Immature natural killer cell (primary cell): Measurements from ENCODE around the gene CARD19. TPM values are rescaled to one million over a fixed set of nuclear protein-coding genes. Genes with fewer than 3 reads are reported as not detected.
"Not testable (repeated sequence)": the region's sequence is repeated elsewhere in the genome, so short reads cannot be mapped to it uniquely, and the experiment has no call there.

Source experiments
- DNase-seq, 3 donors: peaks; one replicate each; pipeline ENCODE4 v3.0.0; 2022; ENCODE audit warnings: mixed read lengths in 1 of 3
- H3K27ac Mint-ChIP-seq, 6 donors: one replicate each; pipeline ENCODE4 v1.8.0; 2020; ENCODE audit warnings: mixed read lengths in 6 of 6, mild to moderate bottlenecking in 5 of 6, inconsistent platforms in 4 of 6, moderate library complexity in 3 of 6
- H3K27me3 Mint-ChIP-seq, 3 donors: one replicate each; pipeline ENCODE4 v1.8.0; 2020 to 2021; ENCODE audit warnings: low read depth in 3 of 3, mild to moderate bottlenecking in 3 of 3, mixed read lengths in 3 of 3, moderate library complexity in 3 of 3, inconsistent platforms in 1 of 3
- H3K36me3 Mint-ChIP-seq, 3 donors: one replicate each; pipeline ENCODE4 v1.8.0; 2020; ENCODE audit warnings: mixed read lengths in 3 of 3, inconsistent platforms in 2 of 3, mild to moderate bottlenecking in 2 of 3
- H3K4me1 Mint-ChIP-seq, 2 donors: one replicate each; pipeline ENCODE4 v1.8.0; 2020; ENCODE audit warnings: inconsistent platforms in 2 of 2, mild to moderate bottlenecking in 2 of 2, mixed read lengths in 2 of 2, moderate library complexity in 1 of 2
- H3K4me3 Mint-ChIP-seq, 5 donors: one replicate each; pipeline ENCODE4 v1.8.0; 2020; ENCODE audit warnings: mild to moderate bottlenecking in 5 of 5, mixed read lengths in 5 of 5, inconsistent platforms in 3 of 5, moderate library complexity in 3 of 5
- H3K9me3 Mint-ChIP-seq, 6 donors: one replicate each; pipeline ENCODE4 v1.8.0; 2020; ENCODE audit warnings: mild to moderate bottlenecking in 6 of 6, mixed read lengths in 6 of 6, inconsistent platforms in 4 of 6, moderate library complexity in 3 of 6
- polyA plus RNA-seq, 3 donors: library from polyadenylated mRNA; unstranded; fragments of 300-500 nt; fragmentation: Illumina TruSeq; gene quantifications; one replicate each; pipeline ENCODE4 v1.2.3, GENCODE V29; 2021

The CARD19 gene
- polyA plus RNA-seq, 3 donors from 2014 or later: 55.1 to 105 (median 78.8) TPM

DNA sequence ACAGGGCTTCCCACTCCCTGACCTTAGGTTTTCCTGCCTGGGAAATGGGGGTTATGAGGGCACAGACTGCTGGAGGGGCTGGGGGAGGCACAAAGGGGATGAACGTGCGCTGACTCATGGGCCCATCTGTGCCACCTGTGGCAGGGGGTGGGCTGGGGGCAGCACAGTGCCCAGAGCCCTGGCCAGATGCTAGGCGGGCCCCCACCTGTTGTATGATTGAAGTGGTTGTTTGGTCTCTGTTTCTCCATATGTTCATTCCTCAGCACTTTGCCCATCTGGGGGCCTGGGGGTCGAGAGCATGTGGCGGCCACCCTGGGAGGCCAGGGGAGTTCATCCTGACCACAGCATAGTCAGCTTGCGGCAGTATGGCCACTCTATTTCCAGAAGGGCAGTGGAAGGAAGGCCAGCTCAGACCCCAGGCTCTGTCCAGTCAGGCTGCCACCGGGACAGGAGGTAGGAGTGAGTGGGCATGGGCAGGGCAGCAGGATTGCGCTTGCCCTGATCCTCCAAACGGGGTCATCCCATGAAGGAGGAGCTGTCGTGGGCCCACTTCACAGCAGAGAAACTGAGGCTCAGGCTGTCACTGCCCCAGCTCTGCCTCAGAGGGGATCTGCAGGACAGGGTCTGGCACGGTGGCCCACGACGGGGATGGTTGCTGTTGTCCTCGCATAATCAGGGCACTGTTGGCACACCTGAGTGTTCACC lies 38.9 kb downstream of the CARD19 start:
- Mint-ChIP-seq H3K9me3 (no peaks in the 10 kb centered on the region), H3K4me3 (peak overlapping the region; percentile 86 to 89 (median 87)), H3K4me1 (peaks cover 28 to 30% of the 10 kb centered on the region in 2 donors), H3K36me3 (no peaks in the 10 kb centered on the region), H3K27ac (peak overlapping the region; percentile 70 to 94 (median 92)), H3K27me3 (peaks cover 7 to 14% (median 13%) of the 10 kb centered on the region in 3 donors)
- DNase-seq: no peak

- peaks cover 7 to 15% (median 14%) of the 10 kb centered on the region in 3 donors for H3K27me3 Mint-ChIP-seq
- peak overlapping the region in 3 of 5 donors; percentile 5 to 32 (median 24) for H3K4me3 Mint-ChIP-seq
- H3K4me1 Mint-ChIP-seq: peaks cover 28% of the 10 kb centered on the region in 2 donors
These were observed 40.0 kb downstream of the CARD19 start for GRCh38 chr9:93136011-93136440.

DNA sequence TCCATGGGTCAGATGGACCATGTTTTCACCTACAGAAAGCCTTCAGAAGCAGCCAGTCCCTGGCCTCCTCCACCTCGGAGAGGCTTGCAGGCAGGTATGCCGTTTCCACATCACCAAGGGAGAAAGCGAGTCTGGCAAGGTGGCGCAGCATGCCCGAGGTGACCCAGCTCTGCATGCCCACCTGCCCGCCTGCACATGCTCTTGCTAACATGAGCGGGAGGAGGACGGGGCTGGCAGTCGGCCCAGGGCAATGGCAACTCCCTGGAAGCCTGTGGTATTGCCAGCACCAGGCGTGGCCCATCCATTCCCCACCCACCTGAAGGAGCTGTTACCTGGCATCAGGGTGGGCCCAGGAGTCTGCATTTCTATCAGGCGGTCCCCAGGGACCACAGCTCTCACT lies 41.3 kb downstream of the CARD19 start:
- DNase-seq: no peak
- H3K9me3 Mint-ChIP-seq: no peaks in the 10 kb centered on the region
- H3K4me1 Mint-ChIP-seq: peaks cover 17 to 18% of the 10 kb centered on the region in 2 donors
- H3K36me3 Mint-ChIP-seq: no peaks in the 10 kb centered on the region
- no peak overlapping the region for H3K4me3 Mint-ChIP-seq
- H3K27ac Mint-ChIP-seq: no peak overlapping the region
- peaks cover 6 to 16% (median 14%) of the 10 kb centered on the region in 3 donors for H3K27me3 Mint-ChIP-seq

More at GRCh38 chr9:93136011-93136440, 40.0 kb downstream of the CARD19 start:
- H3K36me3 Mint-ChIP-seq: no peaks in the 10 kb centered on the region
- H3K9me3 Mint-ChIP-seq: no peaks in the 10 kb centered on the region
- peak overlapping the region in 2 of 6 donors; percentile 45 to 94 for H3K27ac Mint-ChIP-seq
- DNase-seq: no peak

DNA sequence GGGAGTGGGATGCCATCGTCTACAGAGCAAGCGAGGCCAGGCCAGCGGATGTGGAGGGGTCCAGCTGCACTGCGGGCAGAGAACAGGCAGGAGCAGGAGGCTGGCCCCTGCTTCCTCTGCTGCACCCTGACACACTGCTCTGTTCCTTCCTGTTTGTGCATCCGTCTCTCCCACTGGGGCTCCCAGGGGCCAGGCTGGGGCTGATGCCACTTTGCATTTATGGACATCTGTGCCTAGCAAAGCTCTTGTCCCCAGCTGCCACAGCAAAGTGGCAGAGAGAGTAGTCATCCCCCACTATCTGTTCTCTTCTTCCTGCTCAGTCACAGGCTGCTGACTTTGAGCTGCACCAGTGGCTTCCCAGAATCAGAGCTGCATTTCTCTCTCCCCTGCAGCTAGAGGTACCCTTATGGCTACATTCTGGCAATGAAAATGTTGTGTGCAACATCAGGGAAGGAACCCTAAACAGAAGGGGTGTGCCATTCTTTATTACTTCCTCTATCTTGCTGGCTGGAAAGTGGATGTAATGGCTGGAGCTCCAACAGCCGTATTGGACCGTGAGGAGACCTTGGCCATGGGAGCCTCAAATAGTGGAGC lies 42.3 kb downstream of the CARD19 start:
- no peaks in the 10 kb centered on the region for H3K9me3 Mint-ChIP-seq
- no peak overlapping the region for H3K4me3 Mint-ChIP-seq
- H3K27me3 Mint-ChIP-seq: peaks cover 9 to 11% (median 10%) of the 10 kb centered on the region in 3 donors
- no peaks in the 10 kb centered on the region for H3K36me3 Mint-ChIP-seq
- peak overlapping the region in 2 of 6 donors; percentile 60 to 64 for H3K27ac Mint-ChIP-seq
- peaks cover 11 to 14% of the 10 kb centered on the region in 2 donors for H3K4me1 Mint-ChIP-seq
- DNase-seq: no peak

DNA sequence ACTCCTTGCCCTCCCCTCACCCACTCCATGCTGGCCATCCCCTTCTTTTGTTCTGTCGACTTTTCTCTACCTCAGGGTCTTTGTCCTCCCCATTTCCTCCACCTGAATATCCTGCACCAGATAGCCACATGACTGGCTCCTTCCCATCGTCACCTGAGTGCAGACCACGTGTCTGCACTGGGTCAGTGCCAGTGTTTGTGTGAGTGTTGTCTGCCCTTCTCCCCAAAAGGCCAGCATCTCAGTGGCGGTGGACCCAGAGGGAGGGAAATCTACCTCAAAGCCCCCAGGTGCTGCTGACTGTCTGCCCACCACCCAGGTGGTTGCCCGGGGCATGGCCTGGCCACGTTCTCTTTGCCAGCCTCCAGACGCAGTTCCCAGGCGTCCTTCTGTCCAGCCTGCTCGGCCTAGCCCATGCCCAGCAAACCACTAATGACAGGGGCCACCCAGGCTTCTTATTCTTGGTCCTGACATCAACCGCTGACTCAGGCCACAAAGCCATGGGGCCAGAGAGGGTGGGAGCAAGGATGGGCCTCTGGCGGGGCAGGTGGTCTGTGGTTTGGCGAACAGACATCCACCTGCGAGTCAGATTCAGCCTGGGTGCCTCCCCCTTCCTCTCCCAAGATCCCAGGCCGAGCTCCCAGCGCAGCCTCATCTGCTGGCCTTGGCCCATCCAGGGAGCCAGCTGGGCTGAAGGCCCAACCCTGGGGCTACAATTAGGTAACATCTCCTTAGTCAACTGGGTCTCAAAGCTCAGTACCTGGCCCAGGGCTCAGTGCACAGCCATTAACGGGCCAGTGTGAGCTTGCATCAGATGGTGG lies 43.6 kb downstream of the CARD19 start:
- no peak for DNase-seq
- Mint-ChIP-seq H3K27ac (no peak overlapping the region), H3K4me1 (peaks cover 20 to 22% of the 10 kb centered on the region in 2 donors), H3K4me3 (no peak overlapping the region), H3K36me3 (no peaks in the 10 kb centered on the region), H3K9me3 (no peaks in the 10 kb centered on the region), H3K27me3 (peaks cover 5 to 7% (median 7%) of the 10 kb centered on the region in 3 donors)

DNA sequence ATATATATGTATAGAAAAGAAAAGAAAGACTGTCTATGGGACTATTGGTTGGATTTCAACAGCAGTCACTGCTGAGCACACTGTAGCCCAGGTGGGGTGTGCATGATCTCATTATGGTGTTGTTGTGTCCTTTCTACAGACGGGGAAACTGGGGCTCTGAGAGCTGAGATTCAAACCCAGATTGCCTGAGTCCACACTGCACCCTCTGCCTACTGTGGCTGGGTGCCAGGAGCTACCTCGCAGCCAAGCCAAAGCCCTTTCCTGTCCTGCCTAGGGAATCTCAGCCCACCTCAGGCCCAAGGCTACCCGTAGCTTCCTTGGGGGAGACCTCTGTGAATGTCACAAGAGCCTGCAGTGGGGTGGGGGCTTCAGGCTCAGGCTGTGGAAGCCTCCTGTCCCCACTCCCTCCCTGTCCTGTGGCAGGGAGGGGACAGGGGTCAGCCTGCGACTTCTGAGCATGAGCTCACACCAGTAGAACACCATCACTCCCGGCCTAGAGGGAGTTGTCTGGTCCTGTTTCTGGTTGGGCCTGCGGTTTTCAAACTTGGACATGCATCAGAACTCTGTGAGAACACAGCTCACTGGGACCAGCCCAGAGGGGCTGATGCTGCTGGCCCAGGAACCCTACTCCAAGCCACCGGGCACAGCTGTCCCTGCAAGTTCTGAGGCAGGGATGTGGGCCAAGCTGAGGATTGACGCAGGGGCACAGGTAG lies 45.9 kb downstream of the CARD19 start:
- peaks cover 2 to 5% (median 3%) of the 10 kb centered on the region in 3 donors for H3K27me3 Mint-ChIP-seq
- no peaks in the 10 kb centered on the region for H3K9me3 Mint-ChIP-seq
- H3K36me3 Mint-ChIP-seq: no peaks in the 10 kb centered on the region
- H3K4me1 Mint-ChIP-seq: peaks cover 19% of the 10 kb centered on the region in 2 donors
- no peak overlapping the region for H3K27ac Mint-ChIP-seq
- no peak for DNase-seq
- H3K4me3 Mint-ChIP-seq: no peak overlapping the region

DNA sequence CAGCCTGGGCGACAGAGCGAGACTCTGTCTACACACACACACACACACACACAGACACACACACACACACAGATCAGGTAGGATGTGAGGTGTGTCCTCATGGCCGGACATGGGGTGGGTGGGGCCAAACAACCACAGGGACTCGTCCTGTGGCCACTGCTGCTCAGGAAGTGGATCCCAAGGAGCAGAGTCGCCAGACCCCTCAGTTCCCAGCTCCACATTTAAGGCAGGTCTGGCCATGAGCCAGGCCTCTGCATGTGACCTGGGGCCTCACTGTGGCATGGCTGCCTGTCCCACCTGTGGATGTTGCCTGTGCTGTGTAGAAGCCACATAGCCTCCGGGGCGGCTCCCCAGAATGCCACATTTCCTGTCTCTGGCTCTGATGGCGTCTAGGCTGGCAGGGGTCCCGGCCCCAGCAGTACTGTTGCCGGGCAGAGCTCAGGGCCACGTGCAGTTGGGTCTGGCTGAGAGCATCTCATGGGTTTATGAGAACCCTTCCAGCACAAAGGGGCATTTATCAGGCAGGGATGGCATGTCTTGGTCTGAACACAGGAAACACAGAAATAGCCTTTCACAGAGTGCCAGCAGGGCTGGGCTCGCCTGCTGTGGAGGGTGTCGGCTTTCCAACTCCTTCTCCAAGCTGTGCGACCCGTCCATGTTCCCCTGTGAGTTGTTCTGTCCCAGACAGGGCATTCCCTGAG lies 48.0 kb downstream of the CARD19 start:
- peak; percentile 32 to 45 (median 36) for DNase-seq
- Mint-ChIP-seq H3K27me3 (peaks cover 2 to 5% (median 3%) of the 10 kb centered on the region in 3 donors), H3K36me3 (no peaks in the 10 kb centered on the region), H3K4me1 (peaks cover 19% of the 10 kb centered on the region in 2 donors), H3K4me3 (peak overlapping the region; percentile 15 to 69 (median 54)), H3K27ac (peak overlapping the region; percentile 9 to 77 (median 65)), H3K9me3 (no peaks in the 10 kb centered on the region)

- not testable (repeated sequence) for H3K36me3 Mint-ChIP-seq, H3K9me3 Mint-ChIP-seq, H3K27me3 Mint-ChIP-seq, DNase-seq, H3K4me3 Mint-ChIP-seq
- Mint-ChIP-seq H3K4me1 (peaks cover 19% of the 10 kb centered on the region in 2 donors), H3K27ac (peak overlapping the region in 2 of 6 donors; percentile 5 to 65)
These were observed 50.7 kb downstream of the CARD19 start for GRCh38 chr9:93146696-93147095.

DNA sequence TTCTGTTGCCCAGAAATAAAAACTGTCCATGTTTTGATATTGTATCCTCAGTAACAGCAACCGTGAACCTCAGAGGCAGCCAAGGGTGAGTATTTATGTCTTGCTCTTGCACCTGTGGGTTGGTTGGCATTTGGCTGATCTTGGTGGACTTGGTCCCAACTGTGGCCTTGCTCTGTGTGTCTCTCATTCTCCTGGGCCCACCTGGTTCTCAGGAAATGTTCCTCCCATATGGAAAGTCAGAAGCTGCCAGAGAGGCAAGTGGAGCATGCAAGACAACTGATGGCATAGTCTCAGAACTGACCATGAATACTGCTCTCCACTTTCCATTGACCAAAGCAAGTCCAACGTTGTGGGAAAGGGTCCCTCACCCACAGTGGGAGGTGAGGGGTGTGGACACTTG lies 51.6 kb downstream of the CARD19 start:
- no peak overlapping the region for H3K4me3 Mint-ChIP-seq
- peaks cover 2 to 4% (median 3%) of the 10 kb centered on the region in 3 donors for H3K27me3 Mint-ChIP-seq
- no peak overlapping the region for H3K27ac Mint-ChIP-seq
- peaks cover 16 to 19% of the 10 kb centered on the region in 2 donors for H3K4me1 Mint-ChIP-seq
- DNase-seq: no peak
- H3K9me3 Mint-ChIP-seq: no peaks in the 10 kb centered on the region
- no peaks in the 10 kb centered on the region for H3K36me3 Mint-ChIP-seq

- DNase-seq: no peak
- Mint-ChIP-seq H3K36me3 (no peaks in the 10 kb centered on the region), H3K27ac (no peak overlapping the region), H3K9me3 (no peaks in the 10 kb centered on the region), H3K4me1 (peaks cover 10 to 12% of the 10 kb centered on the region in 2 donors), H3K4me3 (no peak overlapping the region), H3K27me3 (peaks cover 2 to 4% (median 3%) of the 10 kb centered on the region in 3 donors)
These were observed 52.7 kb downstream of the CARD19 start for GRCh38 chr9:93148721-93149120.

DNA sequence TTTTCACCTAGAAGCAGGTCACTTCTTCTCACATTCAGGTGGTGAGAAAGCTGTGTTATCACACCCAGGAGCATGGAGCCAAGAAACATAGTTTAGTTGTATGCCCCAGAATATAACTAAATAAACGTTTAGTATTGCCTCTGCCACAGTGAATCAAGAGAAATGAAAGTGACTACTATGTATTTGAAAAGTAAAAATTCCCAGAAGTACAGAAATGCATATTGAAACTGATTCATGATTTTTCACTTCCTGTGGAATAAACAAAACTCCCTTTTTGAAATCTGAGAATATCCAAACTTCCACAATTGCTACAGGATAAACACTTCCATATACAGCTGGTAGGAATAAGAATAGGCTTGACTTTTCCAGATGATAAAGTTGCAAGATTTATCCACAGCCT lies 53.3 kb downstream of the CARD19 start:
- H3K36me3 Mint-ChIP-seq: no peaks in the 10 kb centered on the region
- no peak for DNase-seq
- no peak overlapping the region for H3K4me3 Mint-ChIP-seq
- no peaks in the 10 kb centered on the region for H3K9me3 Mint-ChIP-seq
- H3K27ac Mint-ChIP-seq: no peak overlapping the region
- H3K4me1 Mint-ChIP-seq: peaks cover 4 to 6% of the 10 kb centered on the region in 2 donors
- H3K27me3 Mint-ChIP-seq: peaks cover under 1 to 4% (median 3%) of the 10 kb centered on the region in 3 donors

DNA sequence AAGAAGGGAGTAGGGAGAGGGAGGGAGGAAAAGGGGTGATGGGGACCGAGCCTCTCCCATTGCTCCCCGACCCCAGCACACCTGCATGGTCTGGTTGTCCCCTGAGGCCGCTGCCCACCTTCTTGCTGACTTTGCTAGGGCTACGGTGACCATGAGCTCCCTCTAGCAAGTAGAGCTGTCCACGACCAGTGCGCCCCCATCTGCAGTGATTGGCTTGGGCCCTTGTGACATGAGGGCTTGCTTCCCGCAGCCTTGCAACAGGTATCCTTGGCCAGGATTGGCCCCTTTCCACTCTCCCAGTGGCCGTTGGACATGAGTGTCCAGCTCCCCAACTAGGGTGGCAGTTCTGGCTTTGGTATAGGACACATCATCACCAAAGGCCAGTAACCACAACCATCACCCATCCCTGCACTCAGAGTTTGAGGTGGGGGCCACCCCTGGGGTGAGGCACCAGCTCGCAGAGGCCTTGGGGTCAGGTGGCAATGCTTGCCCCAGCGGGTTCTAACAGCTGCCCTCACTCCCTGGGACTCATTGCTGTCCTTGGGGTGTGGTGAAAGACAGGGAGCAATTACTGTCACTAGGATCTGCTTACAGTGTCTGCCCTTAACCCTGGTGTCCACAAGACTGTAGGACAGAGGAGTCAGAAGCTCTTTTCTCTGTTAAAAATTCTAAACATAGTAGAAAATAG lies 55.2 kb downstream of the CARD19 start:
- Mint-ChIP-seq H3K4me3 (no peak overlapping the region), H3K9me3 (no peaks in the 10 kb centered on the region), H3K4me1 (no peaks in the 10 kb centered on the region), H3K27ac (no peak overlapping the region), H3K36me3 (no peaks in the 10 kb centered on the region), H3K27me3 (peaks cover 0 to 4% (median 4%) of the 10 kb centered on the region in 3 donors)
- no peak for DNase-seq
